GM18517 (cell line): ENCODE results near the gene LTB4R2.

Experiments
- ATAC-seq: cut with Tn5 transposase; IDR thresholded peaks from one replicate; pipeline ENCODE4 v1.9.1; 2021; ENCODE audit warnings: mild to moderate bottlenecking, moderate library complexity; ENCODE audit not compliant: unreplicated experiment

Gene LTB4R2, protein sequence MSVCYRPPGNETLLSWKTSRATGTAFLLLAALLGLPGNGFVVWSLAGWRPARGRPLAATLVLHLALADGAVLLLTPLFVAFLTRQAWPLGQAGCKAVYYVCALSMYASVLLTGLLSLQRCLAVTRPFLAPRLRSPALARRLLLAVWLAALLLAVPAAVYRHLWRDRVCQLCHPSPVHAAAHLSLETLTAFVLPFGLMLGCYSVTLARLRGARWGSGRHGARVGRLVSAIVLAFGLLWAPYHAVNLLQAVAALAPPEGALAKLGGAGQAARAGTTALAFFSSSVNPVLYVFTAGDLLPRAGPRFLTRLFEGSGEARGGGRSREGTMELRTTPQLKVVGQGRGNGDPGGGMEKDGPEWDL

DNA sequence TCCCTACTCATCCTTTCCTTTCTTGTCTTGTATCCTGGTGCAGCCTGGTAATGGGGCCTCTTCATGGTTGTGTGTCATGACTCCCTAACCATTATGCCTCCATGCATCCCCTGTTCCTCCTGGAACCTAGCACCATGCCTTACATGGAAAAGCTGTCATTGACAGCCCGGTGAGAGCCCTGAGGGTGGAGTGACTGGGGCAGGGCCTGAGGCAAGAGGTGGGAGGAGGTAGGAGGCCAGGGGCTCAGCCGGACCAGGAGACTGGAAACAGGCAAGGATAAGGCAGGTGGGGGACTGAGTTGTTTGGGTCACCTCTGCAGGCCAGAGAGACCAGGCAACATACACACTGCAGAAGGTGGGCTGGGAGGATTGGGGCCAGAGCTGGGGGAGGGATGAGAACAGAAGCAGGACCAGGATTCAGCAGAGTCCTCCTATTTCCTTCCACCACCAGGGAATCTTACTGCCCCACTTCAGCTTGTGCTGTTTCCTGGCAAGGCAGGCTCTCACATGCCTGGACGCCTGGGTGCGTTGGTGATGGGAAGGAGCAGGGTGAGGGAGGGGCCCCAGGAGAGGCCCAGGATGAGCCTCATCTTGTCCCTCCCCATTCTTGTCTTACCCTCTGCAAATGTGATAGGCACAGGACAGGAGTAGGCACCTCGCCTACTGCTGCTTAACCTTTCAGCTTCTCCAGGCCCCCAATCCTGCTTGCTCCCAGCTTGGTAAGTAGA is at the start of gene LTB4R2:
LTB4R2 (plus strand) TSS at position 603 of the 727 bp plus-strand sequence. CDS start 525 bp downstream, outside the sequence.
- no peak for ATAC-seq

DNA sequence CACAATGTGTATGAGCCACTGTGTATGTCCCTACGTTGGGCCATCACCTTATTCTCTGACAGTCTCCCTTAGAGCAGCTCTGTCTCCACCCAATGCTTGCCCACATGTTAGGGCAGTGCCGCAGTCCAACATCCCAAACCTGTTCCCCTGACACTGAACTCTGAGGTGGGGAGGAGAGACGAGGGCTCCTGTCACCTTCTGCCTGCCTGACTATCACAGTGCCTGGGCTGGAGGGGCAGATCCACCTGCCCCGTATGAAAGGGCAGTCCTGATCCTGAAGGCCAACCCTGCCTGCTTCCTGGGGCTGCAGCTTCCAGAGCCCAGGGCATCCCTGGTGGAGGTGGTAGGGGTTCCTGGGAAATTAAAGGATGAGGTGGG is 49.2 kb upstream of the LTB4R2 start:
- no peak for ATAC-seq

DNA sequence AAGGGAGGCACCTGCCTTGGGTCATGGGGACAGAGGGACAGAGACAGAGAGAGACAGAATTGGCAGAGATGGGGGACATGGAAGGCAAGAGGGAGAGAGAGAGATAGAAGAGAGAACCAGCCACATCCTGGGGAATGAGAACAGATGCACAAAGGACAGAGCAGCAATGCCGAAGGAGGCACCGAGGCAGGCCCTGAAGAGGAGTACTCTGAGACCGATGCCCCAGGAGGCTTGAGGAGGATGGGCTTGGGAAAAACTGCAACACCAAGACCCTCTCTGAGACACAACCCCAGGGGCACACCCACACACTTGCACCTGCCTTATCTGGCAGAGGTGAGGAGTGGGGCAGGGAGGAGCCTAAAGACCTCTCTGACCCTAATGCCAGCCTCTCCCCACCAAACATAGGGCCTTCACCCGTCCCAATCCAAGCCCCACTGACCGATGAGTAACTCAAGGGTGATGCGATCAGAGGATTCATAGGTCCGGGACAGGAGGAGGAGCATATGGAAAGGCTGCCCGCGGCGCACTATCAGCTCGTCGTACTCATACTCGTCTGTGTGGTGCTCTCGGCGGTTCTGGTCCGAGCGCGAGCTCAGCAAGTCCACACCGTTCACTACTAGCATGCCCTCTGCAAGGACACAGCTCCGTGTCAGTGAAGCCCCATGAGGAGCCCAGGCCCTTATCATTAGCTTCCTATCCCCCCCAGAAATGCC is 48.5 kb upstream of the LTB4R2 start:
- no peak for ATAC-seq

DNA sequence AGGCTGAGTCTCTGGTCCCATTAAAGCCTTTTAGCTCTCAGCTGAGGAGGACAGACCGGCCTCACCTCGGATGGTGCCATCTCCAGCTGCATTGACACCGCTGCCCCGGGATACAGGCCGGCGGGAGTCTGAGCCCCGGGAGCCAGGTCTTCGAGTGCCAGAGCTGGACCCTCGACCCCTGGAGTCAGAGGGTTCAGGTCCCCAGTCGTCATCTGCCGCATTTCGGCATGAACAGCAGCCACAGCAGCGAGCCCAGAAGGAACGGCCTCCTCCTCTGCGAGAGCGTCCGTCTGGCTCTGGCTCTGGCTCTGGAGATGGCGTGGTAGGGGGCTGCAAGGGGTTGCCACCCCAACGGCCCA is 48.0 kb upstream of the LTB4R2 start:
- ATAC-seq: no peak

DNA sequence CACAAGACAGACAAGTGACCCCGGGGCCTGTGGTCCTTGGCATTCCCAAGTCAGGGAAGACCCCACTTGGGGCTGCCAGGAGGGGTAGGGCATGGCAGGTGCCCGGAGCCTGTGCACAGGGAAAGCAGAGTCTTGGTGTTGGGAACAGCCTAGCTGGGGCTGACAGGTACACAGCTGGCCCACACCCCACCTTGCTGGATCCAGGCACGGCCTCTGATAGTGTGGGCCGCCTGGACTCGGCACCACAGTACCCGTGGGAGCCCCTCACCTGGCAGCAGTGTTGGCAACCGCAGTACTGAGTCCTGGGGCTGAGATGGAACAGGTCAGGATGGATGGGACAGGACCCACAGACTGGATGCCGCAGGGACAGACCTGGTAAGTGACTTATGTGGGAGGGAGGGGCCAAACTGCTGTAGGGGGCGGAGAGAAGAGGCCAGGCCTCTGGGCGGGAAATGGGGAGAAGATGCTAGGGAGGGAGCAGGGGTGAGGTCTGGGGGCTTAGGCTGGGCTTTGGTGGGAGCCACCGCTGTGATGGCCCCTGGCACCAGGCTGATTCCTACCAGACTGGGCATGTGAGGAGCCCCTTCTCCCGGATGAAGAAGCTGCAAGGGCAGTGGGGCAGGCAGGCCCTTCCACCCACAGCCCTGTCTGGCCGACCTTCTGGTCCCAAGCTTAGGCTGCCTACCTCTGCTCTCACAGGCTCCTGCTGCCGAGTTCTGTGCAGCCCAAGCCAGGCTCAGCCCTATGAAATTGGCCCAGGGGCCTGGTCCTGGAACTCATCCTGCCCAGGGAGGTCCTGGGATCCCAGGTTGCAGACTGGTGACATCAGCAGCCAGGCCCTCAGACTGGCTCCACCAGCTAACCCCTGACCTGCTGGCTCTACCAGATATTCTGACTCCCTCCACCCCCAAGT is 46.9 kb upstream of the LTB4R2 start, which contains the start of gene TGM1:
TGM1 (minus strand) TSS at position 357 of the 913 bp plus-strand sequence. CDS start 825 bp downstream, outside the sequence.
- no peak for ATAC-seq

DNA sequence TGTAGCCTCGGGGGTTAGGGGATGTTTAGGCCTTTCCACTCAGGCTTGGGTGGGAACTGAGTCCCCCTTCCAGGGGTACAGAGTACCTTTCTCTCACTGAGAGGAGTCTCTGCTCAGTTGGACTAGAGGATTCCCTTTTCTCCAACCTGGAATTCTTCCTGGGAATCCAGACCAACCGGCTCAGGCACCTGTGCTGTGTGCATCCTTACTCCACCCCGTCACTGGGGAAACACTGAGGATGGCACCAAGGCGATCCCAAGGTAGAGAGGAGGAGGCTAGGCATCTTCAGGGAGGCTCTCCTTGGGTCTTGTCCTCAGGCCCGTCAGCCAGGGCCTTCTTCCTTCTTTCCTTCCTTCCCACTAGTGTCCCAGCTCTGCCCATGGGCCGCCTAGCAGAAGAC is 46.1 kb upstream of the LTB4R2 start:
- no peak for ATAC-seq

DNA sequence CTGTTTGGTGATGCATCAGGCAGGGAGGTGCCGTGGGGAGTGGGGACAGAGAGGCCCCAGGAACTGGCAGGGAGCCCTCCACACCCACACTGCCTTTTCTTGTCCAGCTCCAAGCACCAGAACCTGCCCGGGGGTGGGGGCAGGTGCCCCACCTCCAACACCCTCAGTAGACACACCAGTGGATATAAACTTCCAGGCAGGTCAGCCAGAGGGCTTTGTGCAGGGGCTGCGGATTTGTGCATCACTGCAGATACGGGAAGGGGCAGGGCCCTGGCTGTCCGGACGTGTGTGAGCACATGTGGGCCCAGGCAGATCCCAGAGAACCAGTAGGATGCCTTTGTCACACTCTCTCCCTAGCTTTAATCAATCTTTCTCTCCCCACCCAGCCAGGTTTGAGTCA is 45.6 kb upstream of the LTB4R2 start:
- no peak for ATAC-seq

DNA sequence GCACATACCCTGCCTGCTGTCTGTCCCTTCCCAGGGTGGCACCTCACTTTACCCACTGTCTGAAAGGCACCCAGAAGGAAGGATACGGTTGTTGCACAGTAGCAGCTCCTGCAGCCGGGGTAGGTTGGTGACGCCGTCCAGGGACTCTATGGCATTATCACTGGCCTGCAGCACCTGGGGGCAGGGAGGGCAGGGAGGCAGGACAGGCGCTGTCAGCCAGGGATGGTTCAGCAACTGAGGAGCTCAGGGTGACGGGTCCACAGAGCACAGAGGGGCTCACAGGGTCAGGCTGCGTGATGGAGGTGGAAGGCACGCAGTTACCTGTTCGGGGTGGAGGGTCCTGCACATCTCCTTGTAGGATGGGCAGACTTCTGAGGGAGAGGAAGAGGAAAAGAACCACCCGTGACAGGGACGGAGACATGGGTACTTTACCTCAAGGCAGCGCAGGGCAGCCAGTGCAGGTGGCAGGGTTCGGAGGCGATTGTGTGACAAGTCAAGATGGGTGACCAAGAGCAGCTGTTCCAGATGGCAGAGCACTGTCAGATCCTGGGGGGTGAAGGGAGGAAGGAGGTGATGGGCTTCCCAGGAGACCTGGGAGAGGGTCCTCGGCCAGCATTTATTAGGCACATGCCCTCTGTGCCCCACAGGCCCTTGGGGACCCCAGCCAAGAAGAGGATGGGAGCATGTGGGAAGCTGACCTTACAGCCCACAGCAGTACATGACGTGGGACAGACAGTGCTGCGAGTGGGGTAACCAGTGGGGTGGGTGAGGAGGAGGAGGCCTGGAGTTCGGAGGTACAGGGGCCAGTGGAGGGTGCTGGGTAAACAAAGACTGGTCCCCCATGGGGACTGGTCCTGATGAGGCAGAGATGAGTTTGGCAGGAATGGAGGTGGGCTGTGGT is 43.3 kb upstream of the LTB4R2 start:
- ATAC-seq: no peak

DNA sequence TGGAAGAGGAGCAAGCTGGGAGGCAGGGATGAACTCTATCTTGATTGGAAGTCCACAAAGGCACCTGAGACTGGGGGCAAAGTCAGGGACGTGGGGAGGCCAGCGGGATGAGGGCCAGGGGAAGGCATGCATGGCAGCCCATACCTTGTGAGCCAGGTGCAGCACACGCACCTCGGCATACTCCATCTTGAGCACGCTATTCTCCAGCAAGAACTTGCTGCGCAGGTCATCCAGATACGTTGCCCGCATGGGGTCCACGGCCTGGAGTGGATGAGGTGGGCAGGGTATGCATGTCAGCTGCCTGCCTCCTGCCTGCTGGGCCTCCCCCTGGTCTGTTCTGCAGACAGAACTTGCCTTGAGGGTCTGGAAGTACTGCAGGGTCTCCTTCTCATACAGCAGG is 42.4 kb upstream of the LTB4R2 start:
- ATAC-seq: no peak

DNA sequence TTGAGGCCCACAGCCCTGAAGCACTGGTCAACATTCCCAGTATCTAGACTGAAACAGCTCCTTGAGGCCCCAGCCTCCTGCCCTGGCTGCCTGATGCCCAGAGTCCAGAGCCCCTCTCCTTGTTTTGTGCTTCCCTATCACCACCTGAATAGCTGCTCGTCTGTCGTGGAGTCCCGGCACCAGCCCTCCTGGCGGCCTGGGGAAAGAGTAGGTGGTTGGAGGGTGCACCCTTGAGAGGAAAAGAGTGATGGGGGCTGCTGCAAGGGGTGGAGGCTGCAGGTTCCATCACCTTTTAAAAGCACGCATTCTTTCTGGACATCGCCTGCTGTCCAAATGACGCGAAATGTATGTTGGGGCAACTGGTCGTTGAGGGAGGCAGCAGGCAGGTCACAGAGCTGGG is 41.7 kb upstream of the LTB4R2 start:
- ATAC-seq: no peak

DNA sequence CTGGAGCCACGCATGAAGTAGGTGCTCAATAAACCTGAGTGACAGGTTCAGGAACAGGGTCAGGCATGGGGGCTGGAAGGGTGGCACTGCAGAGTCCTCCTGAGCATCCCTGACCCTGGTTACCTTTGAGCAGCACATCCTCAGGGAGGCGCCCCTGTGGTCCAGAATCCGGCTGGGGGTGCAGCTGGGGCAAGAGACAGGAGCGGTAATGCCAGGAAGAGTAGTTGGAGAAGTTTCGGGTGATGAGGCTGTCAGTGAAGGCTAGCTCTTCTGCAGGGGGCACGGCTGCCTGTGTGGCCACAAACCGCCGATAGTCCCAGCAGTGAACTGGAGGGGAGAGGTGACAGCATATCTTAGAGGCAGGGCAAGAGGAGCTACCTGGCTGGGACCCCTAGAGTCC is 40.6 kb upstream of the LTB4R2 start:
- no peak for ATAC-seq

DNA sequence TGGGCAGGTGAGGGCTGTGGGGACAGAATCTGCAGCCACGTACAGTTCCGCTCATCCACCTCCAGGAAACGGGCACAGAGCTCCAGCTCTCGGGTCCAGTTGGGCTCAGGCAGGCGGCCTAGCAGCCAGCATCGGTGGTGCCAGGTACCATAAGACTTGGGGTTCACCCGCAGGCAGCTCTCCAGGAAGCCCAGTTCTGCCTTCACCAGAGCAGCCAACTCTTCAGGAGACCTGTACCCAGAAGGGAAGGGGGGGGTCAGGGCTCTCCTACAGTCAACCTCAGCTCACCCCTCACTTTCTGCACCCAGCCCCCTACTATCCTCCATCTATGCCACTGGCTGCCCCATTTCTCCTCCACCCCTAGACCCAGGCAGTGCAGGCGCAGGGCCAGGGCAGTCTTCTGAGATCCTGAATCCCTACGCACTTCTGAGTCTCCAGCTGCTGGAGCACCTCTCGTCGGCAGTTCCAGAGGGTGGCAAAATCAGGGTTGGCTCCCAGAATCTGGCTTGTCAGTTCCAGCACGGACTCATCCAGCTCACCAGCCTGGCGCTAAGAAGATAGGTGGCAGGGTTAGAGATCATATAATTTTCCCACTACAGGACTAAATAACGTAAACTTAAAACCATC is 39.9 kb upstream of the LTB4R2 start:
- ATAC-seq: no peak

DNA sequence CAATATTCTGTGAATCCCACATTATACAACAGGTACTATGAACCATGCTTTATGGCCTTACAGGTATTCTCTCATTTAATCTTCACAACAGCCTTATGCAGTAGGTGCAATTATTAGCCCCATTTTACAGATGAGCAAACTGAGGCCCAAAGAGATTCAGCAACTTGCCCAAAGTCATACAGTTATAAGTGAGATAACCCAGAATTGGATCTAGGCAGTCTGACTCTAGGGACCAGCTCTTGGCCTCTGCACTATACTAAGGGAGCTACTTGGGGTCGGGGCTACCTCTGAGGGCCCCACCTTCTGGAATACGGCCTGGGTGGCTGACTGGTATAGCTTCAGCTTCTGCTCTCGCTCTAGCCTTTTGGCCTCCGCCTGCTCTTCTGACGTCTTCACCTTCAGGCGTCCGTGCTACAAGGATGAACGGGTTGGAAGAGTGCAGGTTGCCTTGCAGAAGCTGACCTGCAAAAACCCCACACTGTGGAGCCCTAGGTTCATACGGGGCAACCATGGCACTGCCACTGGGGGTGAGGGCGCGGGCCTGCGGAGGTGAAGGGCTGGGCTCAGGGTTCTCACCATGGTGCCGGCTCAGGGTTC is 39.3 kb upstream of the LTB4R2 start:
- ATAC-seq: no peak

DNA sequence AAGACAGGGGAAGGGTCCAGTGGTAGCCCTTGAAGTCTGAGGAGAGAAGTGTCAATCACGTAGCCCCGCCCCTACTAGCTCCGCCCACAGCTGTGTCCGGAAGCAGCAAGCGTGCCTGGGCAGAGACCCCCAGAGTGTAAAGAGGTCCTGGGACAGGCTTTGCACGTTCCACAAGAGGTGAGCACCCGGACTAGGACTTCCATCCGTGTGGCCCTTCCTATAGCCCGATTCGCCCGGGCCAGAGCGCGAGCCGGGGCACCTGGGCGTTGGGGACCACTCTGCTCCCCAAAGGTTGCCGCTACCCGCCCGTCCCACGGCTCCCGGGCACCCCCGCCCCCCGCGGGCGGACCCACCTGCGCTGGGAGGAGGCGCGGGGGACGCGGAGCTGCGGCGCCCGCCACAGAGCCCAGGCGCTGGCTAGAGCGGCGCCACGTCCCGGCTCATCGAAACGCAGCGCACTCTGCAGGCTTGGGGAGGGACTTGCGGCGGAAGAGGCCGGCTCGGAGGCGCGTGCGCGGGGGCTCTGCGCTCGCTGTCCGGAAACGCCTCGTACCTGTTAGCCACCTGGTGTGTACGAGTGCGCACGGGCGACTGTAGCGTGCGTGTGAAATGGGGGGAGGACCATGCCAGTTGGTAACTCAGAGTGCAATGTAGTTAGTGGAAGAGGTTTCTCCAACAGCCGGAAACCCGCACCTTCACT is 38.7 kb upstream of the LTB4R2 start, which contains the start of gene RABGGTA:
RABGGTA (minus strand) TSS at position 464 of the 700 bp plus-strand sequence. CDS start 482 bp downstream, outside the sequence.
- ATAC-seq: peak; percentile 67

DNA sequence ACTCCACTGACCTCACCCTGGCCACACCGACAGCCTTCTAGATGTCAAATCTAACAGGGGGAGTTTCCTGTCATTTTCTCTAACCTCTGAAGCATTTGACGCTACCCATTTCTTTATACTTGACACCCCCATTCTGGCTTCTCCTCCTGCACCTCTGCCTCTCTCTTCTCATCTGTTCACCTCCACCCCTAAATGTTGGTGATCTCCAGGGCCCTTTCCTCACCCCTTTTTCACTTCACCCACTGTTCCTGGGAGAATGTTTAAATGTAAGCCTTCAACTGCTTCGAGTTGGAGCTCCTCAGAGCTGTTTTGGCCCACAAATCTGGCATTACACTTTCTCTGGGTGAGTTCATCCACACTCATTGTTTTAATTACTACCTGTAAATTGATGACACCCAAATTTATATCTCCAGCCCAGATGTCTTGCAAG is 38.1 kb upstream of the LTB4R2 start:
- ATAC-seq: no peak

DNA sequence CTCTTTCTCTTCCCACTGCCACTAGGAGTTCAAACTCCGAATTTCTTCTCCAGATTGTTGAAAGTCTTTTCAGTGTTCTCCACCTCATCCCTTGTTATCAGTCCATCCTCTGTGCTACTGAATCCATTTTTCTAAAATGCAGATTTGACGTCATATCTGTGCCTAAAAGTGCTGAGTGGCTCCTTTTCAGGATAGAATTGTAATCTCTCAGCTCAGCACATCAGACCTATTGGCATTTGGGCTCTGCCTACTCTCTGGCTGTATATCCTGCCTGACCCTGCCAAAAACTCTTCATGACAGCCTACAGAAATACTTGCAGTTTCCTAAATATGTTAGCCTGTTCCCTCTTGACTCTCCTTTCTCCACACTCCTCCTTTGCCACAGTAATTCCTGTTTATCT is 37.5 kb upstream of the LTB4R2 start:
- ATAC-seq: no peak

DNA sequence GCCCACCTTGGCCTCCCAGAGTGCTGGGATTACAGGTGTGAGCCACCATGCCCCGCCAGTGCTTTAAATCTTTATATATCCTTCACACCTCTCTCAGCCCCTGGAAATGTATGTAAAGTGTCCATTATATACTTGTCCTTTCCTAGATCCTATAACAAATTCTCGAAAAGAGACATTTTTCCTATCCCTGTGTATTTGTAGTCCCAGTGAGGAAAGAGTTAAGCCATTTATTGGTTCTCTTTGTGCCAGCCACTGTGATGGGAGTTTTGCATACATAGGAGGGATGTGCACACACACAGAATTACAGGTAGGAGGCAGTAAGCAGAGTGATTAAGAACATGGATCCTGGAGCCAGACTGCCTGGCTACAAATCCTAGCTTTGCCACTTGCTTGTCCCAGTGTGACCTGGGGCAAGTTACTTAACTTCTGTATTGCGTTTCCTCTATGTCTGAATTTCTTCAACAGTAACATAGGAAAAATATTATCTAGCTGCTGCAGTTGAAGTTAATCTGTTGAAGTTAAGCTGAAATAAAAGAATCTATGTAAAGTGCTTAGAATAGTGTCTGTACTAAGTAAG is 36.4 kb upstream of the LTB4R2 start:
- no peak for ATAC-seq

DNA sequence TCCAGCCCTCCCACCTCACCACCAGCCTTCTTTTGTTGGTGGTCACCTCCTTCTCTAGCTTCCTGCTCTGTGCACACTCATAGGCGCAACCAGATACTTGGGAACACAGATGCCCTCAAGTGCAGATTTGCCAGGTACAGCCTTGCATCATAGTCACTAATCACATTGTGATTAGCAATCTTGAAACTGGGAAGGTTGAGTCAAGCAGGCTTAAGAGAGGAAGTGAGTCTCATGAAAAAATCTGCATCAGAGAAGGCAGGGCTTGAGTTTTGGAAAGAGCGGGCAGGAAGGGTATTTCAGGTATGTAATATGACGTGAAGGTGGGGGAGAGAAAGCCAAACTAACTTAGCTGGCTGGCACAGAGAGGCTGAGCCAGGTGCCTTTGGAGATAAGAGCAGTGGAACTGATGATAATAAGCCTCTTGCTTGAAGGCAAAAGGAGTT is 35.8 kb upstream of the LTB4R2 start:
- ATAC-seq: peak; percentile 58
